Astrocyte (in vitro differentiated cells and primary cell): Measurements from ENCODE around the gene PDE3A. TPM values are rescaled to one million over a fixed set of nuclear protein-coding genes. Genes with fewer than 3 reads are reported as not detected.
A peak's percentile ranks its signal among the peaks of the same experiment; 100 is the strongest.

ENCODE experiments used
- DNase-seq: peaks from one replicate; pipeline ENCODE4 v3.0.0-alpha.2; 2010; ENCODE audit warnings: low read depth
- FAIRE-seq: peaks from 2 replicates; lab custom pipeline; 2011; peaks lifted over from hg19 to GRCh38; lab: Jason Lieb, UNC
- H2AFZ ChIP-seq: 2 replicates; pipeline ENCODE4 v1.6.0; 2012; ENCODE audit warnings: low read depth, low read length, inconsistent platforms
- H3K27ac ChIP-seq: 2 replicates; pipeline ENCODE4 v1.5.1; 2011; ENCODE audit warnings: low read depth, low read length, inconsistent platforms
- H3K27me3 ChIP-seq: 2 replicates; pipeline ENCODE4 v1.6.0; 2011; ENCODE audit warnings: low read length, inconsistent platforms; ENCODE audit not compliant: insufficient read depth
- H3K36me3 ChIP-seq: 2 replicates; pipeline ENCODE4 v1.5.1; 2011; ENCODE audit warnings: low read length, inconsistent platforms; ENCODE audit not compliant: insufficient read depth
- H3K4me1 ChIP-seq: 2 replicates; pipeline ENCODE4 v1.5.1; 2011; ENCODE audit warnings: low read length, inconsistent platforms; ENCODE audit not compliant: insufficient read depth
- H3K4me2 ChIP-seq: 2 replicates; pipeline ENCODE4 v1.6.0; 2012; ENCODE audit warnings: low read length, inconsistent platforms
- H3K4me3 ChIP-seq: 2 replicates; pipeline ENCODE4 v1.5.1; 2011; ENCODE audit warnings: low read depth, mild to moderate bottlenecking, low read length, inconsistent platforms; ENCODE audit not compliant: insufficient read depth
- H3K79me2 ChIP-seq: 2 replicates; pipeline ENCODE4 v1.6.0; 2012; ENCODE audit warnings: mild to moderate bottlenecking, low read length, inconsistent platforms; ENCODE audit not compliant: insufficient read depth
- H3K9ac ChIP-seq: 2 replicates; pipeline ENCODE4 v1.6.0; 2012; ENCODE audit warnings: mild to moderate bottlenecking, low read length, inconsistent platforms
- H3K9me3 ChIP-seq: 2 replicates; pipeline ENCODE4 v1.5.1; 2012; ENCODE audit warnings: low read depth, mild to moderate bottlenecking, low read length, inconsistent platforms; ENCODE audit not compliant: insufficient read depth
- H4K20me1 ChIP-seq: 2 replicates; pipeline ENCODE4 v1.6.0; 2012; ENCODE audit warnings: low read length, inconsistent platforms; ENCODE audit not compliant: insufficient read depth
- H3K27ac Mint-ChIP-seq: one replicate; pipeline ENCODE4 v1.8.0; 2021; ENCODE audit warnings: mild to moderate bottlenecking, mixed read lengths; ENCODE audit not compliant: unreplicated experiment
- H3K27me3 Mint-ChIP-seq: one replicate; pipeline ENCODE4 v1.8.0; 2021; ENCODE audit warnings: low read depth, mixed read lengths; ENCODE audit not compliant: unreplicated experiment
- H3K36me3 Mint-ChIP-seq: one replicate; pipeline ENCODE4 v1.8.0; 2021; ENCODE audit warnings: low read depth, mixed read lengths; ENCODE audit not compliant: unreplicated experiment
- H3K4me1 Mint-ChIP-seq: one replicate; pipeline ENCODE4 v1.8.0; 2021; ENCODE audit warnings: low read depth, mixed read lengths; ENCODE audit not compliant: unreplicated experiment
- H3K4me3 Mint-ChIP-seq: one replicate; pipeline ENCODE4 v1.8.0; 2021; ENCODE audit warnings: mild to moderate bottlenecking, moderate library complexity, mixed read lengths; ENCODE audit not compliant: unreplicated experiment
- H3K9me3 Mint-ChIP-seq: one replicate; pipeline ENCODE4 v1.8.0; 2021; ENCODE audit warnings: mild to moderate bottlenecking, mixed read lengths; ENCODE audit not compliant: unreplicated experiment
- CTCF ChIP-seq: IDR thresholded peaks from 2 replicates; pipeline ENCODE4 v1.5.1; 2011; ENCODE audit warnings: low read depth, mild to moderate bottlenecking, inconsistent platforms, low read length, moderate library complexity; ENCODE audit not compliant: insufficient read depth
- EZH2 ChIP-seq: IDR thresholded peaks from 2 replicates; pipeline ENCODE4 v1.6.1; 2012; ENCODE audit warnings: mild to moderate bottlenecking, low read length, inconsistent platforms; ENCODE audit not compliant: insufficient read depth
- total RNA-seq: library from RNA; stranded (reverse); gene quantifications from 2 replicates; pipeline ENCODE4 v1.2.1, GENCODE V29; 2021

PDE3A gene
- total RNA-seq, 1 donor from 2014 or later = 1.7 TPM

- Histone ChIP-seq H4K20me1 (no peaks in the 10 kb centered on the region), H3K27ac (no peak overlapping the region), H3K4me3 (no peak overlapping the region), H3K9ac (no peak overlapping the region), H3K4me1 (no peaks in the 10 kb centered on the region), H3K9me3 (no peaks in the 10 kb centered on the region), H2AFZ (no peak overlapping the region), H3K79me2 (no peaks in the 10 kb centered on the region), H3K36me3 (no peaks in the 10 kb centered on the region), H3K4me2 (peak overlapping the region; percentile 27), H3K27me3 (no peaks in the 10 kb centered on the region)
- no peaks in the 10 kb centered on the region for H3K9me3 Mint-ChIP-seq
- DNase-seq (no peak), FAIRE-seq (no peak)
- H3K27me3 Mint-ChIP-seq = no peaks in the 10 kb centered on the region
- H3K27ac Mint-ChIP-seq = no peak overlapping the region
- no peaks in the 10 kb centered on the region for H3K4me1 Mint-ChIP-seq
- no peaks in the 10 kb centered on the region for H3K36me3 Mint-ChIP-seq
- no peak for TF ChIP-seq EZH2
- H3K4me3 Mint-ChIP-seq = no peak overlapping the region
Observed at GRCh38 chr12:20557096-20557495, 188.8 kb downstream of the PDE3A start.

GRCh38 chr12:20560935-20561334, 192.6 kb downstream of the PDE3A start:
- H3K79me2 ChIP-seq = no peaks in the 10 kb centered on the region
- DNase-seq = no peak
- Mint-ChIP-seq H3K27ac (no peak overlapping the region), H3K27me3 (no peaks in the 10 kb centered on the region), H3K36me3 (no peaks in the 10 kb centered on the region), H3K4me3 (no peak overlapping the region), H3K9me3 (no peaks in the 10 kb centered on the region), H3K4me1 (no peaks in the 10 kb centered on the region)
- H3K27ac ChIP-seq = no peak overlapping the region
- no peaks in the 10 kb centered on the region for H3K9me3 ChIP-seq
- no peak for FAIRE-seq
- H3K4me2 ChIP-seq = no peak overlapping the region
- no peaks in the 10 kb centered on the region for H4K20me1 ChIP-seq
- no peak overlapping the region for H3K9ac ChIP-seq
- H3K36me3 ChIP-seq = no peaks in the 10 kb centered on the region
- no peak overlapping the region for H2AFZ ChIP-seq
- H3K4me3 ChIP-seq = no peak overlapping the region
- TF ChIP-seq CTCF (no peak), EZH2 (no peak)
- H3K27me3 ChIP-seq = no peaks in the 10 kb centered on the region
- no peaks in the 10 kb centered on the region for H3K4me1 ChIP-seq

GRCh38 chr12:20561871-20562270, 193.5 kb downstream of the PDE3A start:
- Mint-ChIP-seq H3K27ac (no peak overlapping the region), H3K4me3 (no peak overlapping the region), H3K4me1 (no peaks in the 10 kb centered on the region), H3K27me3 (no peaks in the 10 kb centered on the region), H3K36me3 (no peaks in the 10 kb centered on the region), H3K9me3 (no peaks in the 10 kb centered on the region)
- Histone ChIP-seq H3K36me3 (no peaks in the 10 kb centered on the region), H3K4me2 (no peak overlapping the region), H3K4me3 (no peak overlapping the region), H3K9ac (no peak overlapping the region), H2AFZ (no peak overlapping the region), H3K9me3 (no peaks in the 10 kb centered on the region), H3K79me2 (no peaks in the 10 kb centered on the region), H3K27me3 (no peaks in the 10 kb centered on the region), H4K20me1 (no peaks in the 10 kb centered on the region), H3K4me1 (no peaks in the 10 kb centered on the region), H3K27ac (no peak overlapping the region)
- no peak for FAIRE-seq
- no peak for DNase-seq
- TF ChIP-seq CTCF = no peak
- TF ChIP-seq EZH2 = no peak
